Osteocyte (in vitro differentiated cells): ENCODE results near the gene FEZF1. TPM values are rescaled to one million over a fixed set of nuclear protein-coding genes. Genes with fewer than 3 reads are reported as not detected.
"Not testable (repeated sequence)": the region's sequence is repeated elsewhere in the genome, so short reads cannot be mapped to it uniquely, and the experiment has no call there.

Source experiments
- DNase-seq: peaks from one replicate; pipeline ENCODE4 v3.0.0; 2021; ENCODE audit warnings: mixed read lengths; ENCODE audit not compliant: unreplicated experiment; ENCODE audit errors: extremely low spot score
- H3K27ac Mint-ChIP-seq: one replicate; pipeline ENCODE4 v1.8.0; 2021; ENCODE audit warnings: mild to moderate bottlenecking, mixed read lengths; ENCODE audit not compliant: unreplicated experiment
- H3K27me3 Mint-ChIP-seq: one replicate; pipeline ENCODE4 v1.8.0; 2021; ENCODE audit warnings: mixed read lengths; ENCODE audit not compliant: unreplicated experiment
- H3K36me3 Mint-ChIP-seq: one replicate; pipeline ENCODE4 v1.8.0; 2021; ENCODE audit warnings: mixed read lengths; ENCODE audit not compliant: unreplicated experiment
- H3K4me1 Mint-ChIP-seq: one replicate; pipeline ENCODE4 v1.8.0; 2021; ENCODE audit warnings: mixed read lengths; ENCODE audit not compliant: unreplicated experiment
- H3K4me3 Mint-ChIP-seq: one replicate; pipeline ENCODE4 v1.8.0; 2021; ENCODE audit warnings: mild to moderate bottlenecking, moderate library complexity, mixed read lengths; ENCODE audit not compliant: unreplicated experiment
- H3K9me3 Mint-ChIP-seq: one replicate; pipeline ENCODE4 v1.8.0; 2021; ENCODE audit warnings: mixed read lengths; ENCODE audit not compliant: unreplicated experiment
- CTCF ChIP-seq: fragments of 200-600 bp; sonication (generic); IDR thresholded peaks from 2 replicates; pipeline ENCODE4 v1.5.0; 2021; ENCODE audit warnings: antibody characterized with exemption, mild to moderate bottlenecking, moderate library complexity
- total RNA-seq: library from RNA; stranded (reverse); gene quantifications from 2 replicates; pipeline ENCODE4 v1.2.1, GENCODE V29; 2021

The FEZF1 gene
- total RNA-seq, 1 donor from 2014 or later: not detected

- Mint-ChIP-seq H3K27ac (no peak overlapping the region), H3K9me3 (peaks cover 12% of the 10 kb centered on the region), H3K4me3 (no peak overlapping the region), H3K4me1 (peaks cover 2% of the 10 kb centered on the region), H3K36me3 (no peaks in the 10 kb centered on the region), H3K27me3 (peaks cover 5% of the 10 kb centered on the region)
- DNase-seq: no peak
- TF ChIP-seq CTCF: no peak
Measured at GRCh38 chr7:122289426-122289825, 15.1 kb downstream of the FEZF1 start.

- not testable (repeated sequence) for H3K4me1 Mint-ChIP-seq, H3K27ac Mint-ChIP-seq, H3K36me3 Mint-ChIP-seq, DNase-seq, H3K9me3 Mint-ChIP-seq, H3K27me3 Mint-ChIP-seq
- peak overlapping the region; percentile 22 for H3K4me3 Mint-ChIP-seq
Measured at GRCh38 chr7:122284608-122285007, 19.9 kb downstream of the FEZF1 start.

- Mint-ChIP-seq H3K36me3 (no peaks in the 10 kb centered on the region), H3K4me1 (no peaks in the 10 kb centered on the region), H3K4me3 (no peak overlapping the region), H3K27me3 (no peaks in the 10 kb centered on the region), H3K9me3 (no peaks in the 10 kb centered on the region), H3K27ac (no peak overlapping the region)
- no peak for DNase-seq
- no peak for TF ChIP-seq CTCF
Measured at GRCh38 chr7:122273117-122273516, 31.4 kb downstream of the FEZF1 start.

GRCh38 chr7:122269241-122269640 is 35.3 kb downstream of the FEZF1 start:
- H3K4me1 Mint-ChIP-seq: no peaks in the 10 kb centered on the region
- H3K27me3 Mint-ChIP-seq: no peaks in the 10 kb centered on the region
- no peak for TF ChIP-seq CTCF
- H3K27ac Mint-ChIP-seq: no peak overlapping the region
- H3K36me3 Mint-ChIP-seq: no peaks in the 10 kb centered on the region
- H3K4me3 Mint-ChIP-seq: no peak overlapping the region
- no peaks in the 10 kb centered on the region for H3K9me3 Mint-ChIP-seq
- DNase-seq: no peak

- Mint-ChIP-seq H3K4me3 (no peak overlapping the region), H3K9me3 (no peaks in the 10 kb centered on the region), H3K27me3 (no peaks in the 10 kb centered on the region), H3K27ac (no peak overlapping the region), H3K36me3 (no peaks in the 10 kb centered on the region), H3K4me1 (no peaks in the 10 kb centered on the region)
- DNase-seq: no peak
- TF ChIP-seq CTCF: no peak
Measured at GRCh38 chr7:122268101-122268500, 36.4 kb downstream of the FEZF1 start.

GRCh38 chr7:122262246-122262645 is 42.3 kb downstream of the FEZF1 start:
- no peak for TF ChIP-seq CTCF
- Mint-ChIP-seq H3K27me3 (peaks cover 10% of the 10 kb centered on the region), H3K27ac (no peak overlapping the region), H3K4me1 (no peaks in the 10 kb centered on the region), H3K4me3 (no peak overlapping the region), H3K36me3 (no peaks in the 10 kb centered on the region), H3K9me3 (no peaks in the 10 kb centered on the region)
- DNase-seq: no peak
